Progenitor cell of endocrine pancreas (in vitro differentiated cells): Measurements from ENCODE around the gene LOXHD1. TPM values are rescaled to one million over a fixed set of nuclear protein-coding genes. Genes with fewer than 3 reads are reported as not detected.
A peak's percentile ranks its signal among the peaks of the same experiment; 100 is the strongest.

Experiments
- DNase-seq: peaks from one replicate; pipeline ENCODE4 v3.0.0; 2021; ENCODE audit warnings: low spot score; ENCODE audit not compliant: unreplicated experiment
- H3K27ac Mint-ChIP-seq: 2 replicates; pipeline ENCODE4 v1.8.0; 2021; ENCODE audit warnings: mild to moderate bottlenecking, moderate library complexity, mixed read lengths
- H3K27me3 Mint-ChIP-seq: 2 replicates; pipeline ENCODE4 v1.8.0; 2021; ENCODE audit warnings: mixed read lengths
- H3K36me3 Mint-ChIP-seq: 2 replicates; pipeline ENCODE4 v1.8.0; 2022; ENCODE audit warnings: mixed read lengths; ENCODE audit not compliant: insufficient read depth
- H3K4me1 Mint-ChIP-seq: 2 replicates; pipeline ENCODE4 v1.8.0; 2021; ENCODE audit warnings: low read depth, mixed read lengths
- H3K4me3 Mint-ChIP-seq: 2 replicates; pipeline ENCODE4 v1.8.0; 2021; ENCODE audit warnings: low read depth, mild to moderate bottlenecking, moderate library complexity, mixed read lengths
- H3K9me3 Mint-ChIP-seq: 2 replicates; pipeline ENCODE4 v1.8.0; 2021; ENCODE audit warnings: low read depth, mixed read lengths
- total RNA-seq: library from RNA; stranded (reverse); gene quantifications from 2 replicates; pipeline ENCODE4 v1.2.1, GENCODE V29; 2021
- TF ChIP-seq, protein P1 (sequence below): fragments of 200-600 bp; sonication (generic); IDR thresholded peaks from one replicate; pipeline ENCODE4 v1.5.0; 2021; ENCODE audit warnings: antibody characterized with exemption, mild to moderate bottlenecking; ENCODE audit not compliant: unreplicated experiment

Gene LOXHD1
- total RNA-seq, 1 donor from 2014 or later: 0.36 TPM

DNA sequence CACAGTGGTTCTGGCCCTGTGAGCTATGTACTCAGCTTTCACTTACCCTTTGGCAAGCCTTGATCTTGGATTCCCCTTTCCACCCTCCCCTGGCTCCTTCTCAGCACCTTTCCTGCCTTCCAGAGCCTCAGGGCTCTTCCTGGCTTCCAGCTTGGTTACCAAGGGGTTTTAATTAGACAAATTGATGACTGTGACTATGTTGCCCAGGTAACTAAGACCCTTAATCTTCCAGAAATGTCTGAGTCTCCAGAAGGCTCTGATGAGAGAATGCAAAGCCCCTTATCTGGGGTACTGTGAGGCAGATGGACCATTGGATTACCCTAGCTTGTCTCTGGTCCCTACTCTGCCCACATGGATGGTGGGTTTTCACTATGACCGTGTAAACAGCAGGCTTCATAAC, 174.2 kb downstream of the LOXHD1 start:
- H3K27me3 Mint-ChIP-seq: peaks cover 14% of the 10 kb centered on the region
- no peak overlapping the region for H3K27ac Mint-ChIP-seq
- H3K4me3 Mint-ChIP-seq: no peak overlapping the region
- no peaks in the 10 kb centered on the region for H3K36me3 Mint-ChIP-seq
- H3K4me1 Mint-ChIP-seq: peaks cover 3% of the 10 kb centered on the region
- TF ChIP-seq, protein P1, sequence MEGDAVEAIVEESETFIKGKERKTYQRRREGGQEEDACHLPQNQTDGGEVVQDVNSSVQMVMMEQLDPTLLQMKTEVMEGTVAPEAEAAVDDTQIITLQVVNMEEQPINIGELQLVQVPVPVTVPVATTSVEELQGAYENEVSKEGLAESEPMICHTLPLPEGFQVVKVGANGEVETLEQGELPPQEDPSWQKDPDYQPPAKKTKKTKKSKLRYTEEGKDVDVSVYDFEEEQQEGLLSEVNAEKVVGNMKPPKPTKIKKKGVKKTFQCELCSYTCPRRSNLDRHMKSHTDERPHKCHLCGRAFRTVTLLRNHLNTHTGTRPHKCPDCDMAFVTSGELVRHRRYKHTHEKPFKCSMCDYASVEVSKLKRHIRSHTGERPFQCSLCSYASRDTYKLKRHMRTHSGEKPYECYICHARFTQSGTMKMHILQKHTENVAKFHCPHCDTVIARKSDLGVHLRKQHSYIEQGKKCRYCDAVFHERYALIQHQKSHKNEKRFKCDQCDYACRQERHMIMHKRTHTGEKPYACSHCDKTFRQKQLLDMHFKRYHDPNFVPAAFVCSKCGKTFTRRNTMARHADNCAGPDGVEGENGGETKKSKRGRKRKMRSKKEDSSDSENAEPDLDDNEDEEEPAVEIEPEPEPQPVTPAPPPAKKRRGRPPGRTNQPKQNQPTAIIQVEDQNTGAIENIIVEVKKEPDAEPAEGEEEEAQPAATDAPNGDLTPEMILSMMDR: no peak
- H3K9me3 Mint-ChIP-seq: no peaks in the 10 kb centered on the region
- no peak for DNase-seq

DNA sequence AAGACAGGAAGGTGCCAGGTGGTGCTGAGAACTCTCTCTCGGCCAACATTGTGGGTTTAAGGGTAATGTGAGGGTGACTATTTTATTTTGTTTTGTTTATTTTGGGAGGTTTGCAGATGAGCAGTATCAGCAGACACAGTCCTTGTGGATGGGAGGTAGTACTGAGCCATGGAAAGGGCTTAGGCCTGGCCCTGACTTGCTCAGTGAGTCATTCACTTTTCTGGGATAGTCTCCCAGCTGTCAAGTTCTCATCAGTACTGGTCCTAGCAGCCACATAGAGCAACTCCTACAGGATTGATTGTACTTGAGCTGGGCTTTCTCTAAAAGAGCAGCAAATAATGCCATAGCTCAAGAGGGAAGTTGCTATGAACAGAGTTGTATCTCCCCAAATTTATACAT, 175.2 kb downstream of the LOXHD1 start:
- DNase-seq: no peak
- no peaks in the 10 kb centered on the region for H3K9me3 Mint-ChIP-seq
- no peak overlapping the region for H3K27ac Mint-ChIP-seq
- TF ChIP-seq, protein P1: no peak
- no peak overlapping the region for H3K4me3 Mint-ChIP-seq
- peaks cover 3% of the 10 kb centered on the region for H3K4me1 Mint-ChIP-seq
- H3K27me3 Mint-ChIP-seq: peaks cover 14% of the 10 kb centered on the region
- no peaks in the 10 kb centered on the region for H3K36me3 Mint-ChIP-seq

DNA sequence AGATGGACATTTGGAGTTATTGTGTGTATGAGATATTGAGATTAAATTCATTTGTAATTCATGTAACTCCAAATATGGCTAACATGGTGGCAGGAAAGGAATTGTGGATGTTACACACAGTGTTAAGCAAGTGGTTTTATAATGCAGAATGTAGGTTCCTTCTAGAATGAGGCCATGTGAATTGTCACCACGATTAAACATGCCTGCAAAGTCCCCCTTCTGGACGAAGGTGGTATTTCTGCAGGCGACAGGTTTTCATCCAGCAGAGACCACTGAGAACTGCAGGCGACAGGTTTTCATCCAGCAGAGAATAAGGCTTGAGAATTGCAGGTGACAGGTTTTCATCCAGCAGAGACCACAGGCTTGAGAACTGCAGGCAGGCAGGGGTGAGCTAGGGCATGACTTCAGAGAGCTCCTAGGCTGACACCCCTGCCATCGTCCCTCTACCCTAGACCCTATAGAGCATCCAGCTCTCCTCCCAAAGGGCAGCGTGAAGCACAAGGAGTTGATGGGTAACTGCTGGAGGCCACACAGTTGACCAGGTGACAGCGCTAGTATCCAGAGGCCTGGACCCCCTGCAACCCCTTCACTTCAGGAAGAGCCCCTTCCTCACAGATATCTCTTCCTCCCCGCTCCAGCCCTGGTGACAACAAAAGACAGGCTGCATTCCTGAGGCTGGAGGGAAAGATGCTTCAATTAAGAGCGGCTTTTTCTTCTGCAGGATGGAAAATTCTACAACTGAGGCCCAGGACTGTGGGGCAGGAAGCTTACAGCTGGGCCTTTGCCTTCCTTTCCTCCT, 175.8 kb downstream of the LOXHD1 start:
- H3K27ac Mint-ChIP-seq: no peak overlapping the region
- H3K4me3 Mint-ChIP-seq: no peak overlapping the region
- TF ChIP-seq, protein P1: peak; percentile 77
- H3K27me3 Mint-ChIP-seq: peaks cover 14% of the 10 kb centered on the region
- H3K36me3 Mint-ChIP-seq: no peaks in the 10 kb centered on the region
- peaks cover 3% of the 10 kb centered on the region for H3K4me1 Mint-ChIP-seq
- no peaks in the 10 kb centered on the region for H3K9me3 Mint-ChIP-seq
- DNase-seq: peak; percentile 47

DNA sequence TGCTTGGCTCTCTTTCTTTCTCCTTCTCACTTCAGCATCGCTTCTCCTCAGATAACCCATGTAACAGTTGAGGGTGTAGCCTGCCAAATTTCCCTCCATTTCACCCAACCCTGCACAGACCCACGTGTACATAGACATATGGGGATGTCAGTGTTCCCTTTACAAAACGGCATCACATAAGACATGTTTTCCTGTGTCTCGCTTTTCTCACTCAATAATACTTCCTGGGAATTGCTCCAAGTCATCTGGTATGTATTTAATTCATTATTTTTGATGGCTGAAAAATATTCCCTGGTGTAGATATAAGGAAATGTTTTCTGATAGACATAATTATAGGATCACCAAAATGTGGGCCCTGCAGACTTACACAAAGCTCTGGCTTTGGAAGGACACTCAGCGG, 176.8 kb downstream of the LOXHD1 start:
- no peaks in the 10 kb centered on the region for H3K36me3 Mint-ChIP-seq
- DNase-seq: no peak
- H3K27ac Mint-ChIP-seq: no peak overlapping the region
- peaks cover 3% of the 10 kb centered on the region for H3K4me1 Mint-ChIP-seq
- TF ChIP-seq, protein P1: no peak
- H3K4me3 Mint-ChIP-seq: no peak overlapping the region
- H3K27me3 Mint-ChIP-seq: peaks cover 18% of the 10 kb centered on the region
- no peaks in the 10 kb centered on the region for H3K9me3 Mint-ChIP-seq

DNA sequence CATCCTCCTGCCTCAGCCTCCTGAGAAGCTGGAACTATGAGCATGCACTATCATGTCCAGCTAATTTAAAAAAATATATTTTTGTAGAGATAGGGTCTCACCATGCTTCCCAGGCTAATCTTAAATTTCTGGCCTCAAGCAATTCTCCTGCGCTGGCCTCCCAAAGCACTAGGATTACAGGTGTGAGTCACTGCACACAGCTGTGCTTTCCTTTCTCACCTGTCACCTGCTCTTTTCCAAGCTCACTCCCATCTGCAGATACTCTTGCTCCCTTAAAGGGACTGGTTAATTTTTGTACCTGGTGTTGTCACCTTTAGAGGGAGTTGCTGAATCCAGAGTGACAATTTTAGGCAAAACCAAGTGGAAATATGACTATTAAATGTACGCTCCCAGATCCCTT, 178.2 kb downstream of the LOXHD1 start:
- H3K36me3 Mint-ChIP-seq: no peaks in the 10 kb centered on the region
- no peak for DNase-seq

More for the DNA sequence above, 178.2 kb downstream of the LOXHD1 start:
- Mint-ChIP-seq H3K4me1 (peaks cover 3% of the 10 kb centered on the region), H3K4me3 (no peak overlapping the region), H3K9me3 (no peaks in the 10 kb centered on the region), H3K27ac (no peak overlapping the region), H3K27me3 (peaks cover 13% of the 10 kb centered on the region)
- TF ChIP-seq, protein P1: no peak
